PC-9 (cell line): ENCODE results near the gene DPH6.

ENCODE experiments used
- CTCF ChIP-seq: fragments of 200-600 bp; sonication (generic); conservative IDR thresholded peaks from 2 replicates; pipeline ENCODE4 v1.6.1; 2017; ENCODE audit warnings: mixed run types, antibody characterized with exemption, mild to moderate bottlenecking, moderate library complexity
- EZH2 ChIP-seq: fragments of 200-600 bp; sonication (generic); IDR thresholded peaks from 2 replicates; pipeline ENCODE4 v1.8.0; 2017; ENCODE audit warnings: antibody characterized with exemption, low read depth

- TF ChIP-seq CTCF (no peak), EZH2 (no peak)
Observed at GRCh38 chr15:35550957-35551356, 5.0 kb upstream of the DPH6 start.
